ENCODE results near the gene TULP1. TPM values are rescaled to one million over a fixed set of nuclear protein-coding genes. Genes with fewer than 3 reads are reported as not detected.

TULP1 gene
- total and polyA plus RNA-seq, 4 donors, result not detected

DNA sequence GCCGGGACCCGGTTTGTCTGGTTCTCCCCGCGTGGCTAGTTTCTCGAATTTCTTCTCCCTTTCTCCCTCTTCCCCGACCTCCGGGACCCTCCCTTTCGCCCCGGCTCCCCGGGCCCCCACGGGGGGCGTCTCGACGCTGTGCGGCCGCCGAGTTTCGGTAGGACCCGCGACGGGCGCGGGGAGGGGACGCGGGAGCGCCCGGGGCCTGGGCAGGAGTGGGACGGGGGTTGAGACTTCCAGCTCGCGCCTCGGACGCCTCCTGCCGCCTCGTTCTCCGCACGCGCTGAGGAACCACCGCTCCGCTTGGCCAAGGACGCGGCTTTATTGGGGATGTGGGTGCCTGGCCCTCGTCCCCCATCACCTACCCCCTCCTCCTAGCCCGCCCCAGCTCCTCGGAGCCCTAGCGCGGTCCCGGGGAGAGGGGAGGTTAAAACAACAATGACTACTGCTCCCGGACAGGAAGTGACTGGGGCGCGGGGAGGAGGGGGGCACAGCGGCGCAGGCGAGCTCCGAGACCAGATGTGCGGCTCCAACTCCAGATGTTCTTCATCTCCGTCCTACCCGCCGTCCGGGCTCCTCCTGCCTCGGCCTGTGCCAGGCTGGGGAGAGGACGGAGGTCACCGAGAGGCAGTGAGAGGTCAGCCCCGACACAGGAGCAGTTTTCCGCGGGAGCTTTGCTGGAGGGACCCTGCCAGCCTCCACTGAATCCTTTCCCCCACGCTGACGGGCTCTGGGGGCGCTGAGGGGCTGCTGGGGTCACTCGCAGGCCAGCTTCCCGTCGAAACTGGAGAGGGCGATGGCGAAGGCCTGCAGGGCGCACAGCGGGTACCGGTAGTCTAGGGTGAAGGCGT lies 14.9 kb downstream of the TULP1 start:
- Histone ChIP-seq H3K36me3 (ENCODE audit: control insufficient read depth in 4 of 4, insufficient read depth in 3 of 4, low read depth in 1 of 4, low read length in 3 of 4) (no peaks in the 10 kb centered on the region), H3K4me3 (ENCODE audit: low read depth in 1 of 3, low read length in 3 of 3) (peak overlapping the region in 2 of 3 donors; percentile 38 to 88), H3K27me3 (ENCODE audit: control insufficient read depth in 4 of 4, insufficient read depth in 4 of 4, low read length in 3 of 4) (no peaks in the 10 kb centered on the region), H3K27ac (ENCODE audit: low read depth in 1 of 2, low read length in 2 of 2) (peak overlapping the region; percentile 22 to 68), H3K9me3 (ENCODE audit: control insufficient read depth in 4 of 4, low read length in 3 of 4) (no peaks in the 10 kb centered on the region), H3K4me1 (ENCODE audit: control insufficient read depth in 4 of 4, insufficient read depth in 4 of 4, low read length in 3 of 4) (peaks cover 9 to 25% (median 17%) of the 10 kb centered on the region in 4 donors), H3K9ac (ENCODE audit: low read depth in 1 of 2, low read length in 2 of 2) (peak overlapping the region in 1 of 2 donors; percentile 68)
- TF ChIP-seq SP1 (IDR thresholded peaks at IDR 0.05), result peak; percentile 18
- peak; percentile 66 for TF ChIP-seq NR2F2 (IDR thresholded peaks at IDR 0.05)
- TF ChIP-seq RXRA (IDR thresholded peaks at IDR 0.05), result no peak
- TF ChIP-seq RAD21 (IDR thresholded peaks at IDR 0.05), result no peak
- TF ChIP-seq FOXA2 (IDR thresholded peaks at IDR 0.05), result no peak
- no peak for TF ChIP-seq HNF4A (conservative IDR thresholded peaks at IDR 0.05)
- TF ChIP-seq JUND (IDR thresholded peaks at IDR 0.05), result no peak
- no peak for TF ChIP-seq MAX (IDR thresholded peaks at IDR 0.05)
- TF ChIP-seq YY1 (IDR thresholded peaks at IDR 0.05), result no peak
- WGBS, result 13% methylated on average over 77 of the region's 77 CpGs
- DNase-seq (ENCODE audit: low spot score), result no peak

GRCh38 chr6:35496841-35497570 lies 15.7 kb downstream of the TULP1 start, which contains the start of gene TEAD3:
Gene TEAD3, minus strand, starts transcription at chr6:35497079.
- H3K27ac ChIP-seq (ENCODE audit: low read depth in 1 of 2, low read length in 2 of 2), result peak within 1 kb of the TSS; percentile 28 to 81
- H3K36me3 ChIP-seq (ENCODE audit: control insufficient read depth in 4 of 4, insufficient read depth in 3 of 4, low read depth in 1 of 4, low read length in 3 of 4), result no peaks in the 10 kb centered on the region
- WGBS, result under 1% methylated on average over 98 of the region's 98 CpGs
- TF ChIP-seq YY1 (IDR thresholded peaks at IDR 0.05) (no peak), FOXA2 (IDR thresholded peaks at IDR 0.05) (no peak), MAX (IDR thresholded peaks at IDR 0.05) (no peak), CTCF (IDR thresholded peaks at IDR 0.05; ENCODE audit: low read depth, low read length, missing input control) (no peak), TAF1 (conservative IDR thresholded peaks at IDR 0.05) (no peak), RXRA (IDR thresholded peaks at IDR 0.05) (no peak), SP1 (IDR thresholded peaks at IDR 0.05) (no peak), EGR1 (IDR thresholded peaks at IDR 0.05; ENCODE audit: low read depth in 2 of 2) (no peak), HNF4A (conservative IDR thresholded peaks at IDR 0.05) (no peak), HNF4G (IDR thresholded peaks at IDR 0.05) (no peak), FOXA1 (IDR thresholded peaks at IDR 0.05) (no peak), ZBTB33 (IDR thresholded peaks at IDR 0.05) (no peak), RAD21 (IDR thresholded peaks at IDR 0.05) (no peak)
- TF ChIP-seq, protein P1, sequence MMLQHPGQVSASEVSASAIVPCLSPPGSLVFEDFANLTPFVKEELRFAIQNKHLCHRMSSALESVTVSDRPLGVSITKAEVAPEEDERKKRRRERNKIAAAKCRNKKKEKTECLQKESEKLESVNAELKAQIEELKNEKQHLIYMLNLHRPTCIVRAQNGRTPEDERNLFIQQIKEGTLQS (IDR thresholded peaks at IDR 0.05), result no peak
- no peaks in the 10 kb centered on the region for H3K9me3 ChIP-seq (ENCODE audit: control insufficient read depth in 4 of 4, low read length in 3 of 4)
- H3K9ac ChIP-seq (ENCODE audit: low read depth in 1 of 2, low read length in 2 of 2), result peak within 1 kb of the TSS; percentile 23 to 68
- peaks cover 9 to 27% (median 17%) of the 10 kb centered on the region in 4 donors for H3K4me1 ChIP-seq (ENCODE audit: control insufficient read depth in 4 of 4, insufficient read depth in 4 of 4, low read length in 3 of 4)
- peak within 1 kb of the TSS; percentile 44 to 88 (median 65) for H3K4me3 ChIP-seq (ENCODE audit: low read depth in 1 of 3, low read length in 3 of 3)
- H3K27me3 ChIP-seq (ENCODE audit: control insufficient read depth in 4 of 4, insufficient read depth in 4 of 4, low read length in 3 of 4), result no peaks in the 10 kb centered on the region
- peak; percentile 66 for DNase-seq (ENCODE audit: low spot score)
